Ishikawa (cell line): Measurements from ENCODE around the gene LAMA3.
A peak's percentile ranks its signal among the peaks of the same experiment; 100 is the strongest.

Source experiments
- CEBPB ChIP-seq: IDR thresholded peaks from 2 replicates; pipeline ENCODE4 v1.6.1; 2012
- CREB1 ChIP-seq: IDR thresholded peaks from 2 replicates; pipeline ENCODE4 v1.6.1; 2012; ENCODE audit warnings: low read depth
- EGR1 ChIP-seq: IDR thresholded peaks from 2 replicates; pipeline ENCODE4 v1.6.1; 2012
- EP300 ChIP-seq: IDR thresholded peaks from 2 replicates; pipeline ENCODE4 v1.6.1; 2012; ENCODE audit warnings: borderline replicate concordance
- FOXM1 ChIP-seq: IDR thresholded peaks from 2 replicates; pipeline ENCODE4 v1.6.1; 2012; ENCODE audit warnings: low read depth, borderline replicate concordance
- NFIC ChIP-seq: IDR thresholded peaks from 2 replicates; pipeline ENCODE4 v1.6.1; 2012
- RAD21 ChIP-seq: IDR thresholded peaks from 2 replicates; pipeline ENCODE4 v1.6.1; 2012; ENCODE audit warnings: low read depth
- TCF12 ChIP-seq: IDR thresholded peaks from 2 replicates; pipeline ENCODE4 v1.6.1; 2012; ENCODE audit warnings: low read depth
- TEAD4 ChIP-seq: IDR thresholded peaks from 2 replicates; pipeline ENCODE4 v1.6.1; 2012
- YY1 ChIP-seq: IDR thresholded peaks from 2 replicates; pipeline ENCODE4 v1.6.1; 2012; ENCODE audit warnings: low read depth
- ZBTB7A ChIP-seq: IDR thresholded peaks from 2 replicates; pipeline ENCODE4 v1.6.1; 2012; ENCODE audit warnings: low read depth
- TF ChIP-seq, protein P1 (sequence below): IDR thresholded peaks from 2 replicates; pipeline ENCODE4 v1.6.1; 2012; ENCODE audit warnings: low read depth, mild to moderate bottlenecking
- TF ChIP-seq, protein P2 (sequence below): IDR thresholded peaks from 2 replicates; pipeline ENCODE4 v1.6.1; 2012
- TF ChIP-seq, protein P3 (sequence below): IDR thresholded peaks from 2 replicates; pipeline ENCODE4 v1.6.1; 2012

LAMA3 gene

DNA sequence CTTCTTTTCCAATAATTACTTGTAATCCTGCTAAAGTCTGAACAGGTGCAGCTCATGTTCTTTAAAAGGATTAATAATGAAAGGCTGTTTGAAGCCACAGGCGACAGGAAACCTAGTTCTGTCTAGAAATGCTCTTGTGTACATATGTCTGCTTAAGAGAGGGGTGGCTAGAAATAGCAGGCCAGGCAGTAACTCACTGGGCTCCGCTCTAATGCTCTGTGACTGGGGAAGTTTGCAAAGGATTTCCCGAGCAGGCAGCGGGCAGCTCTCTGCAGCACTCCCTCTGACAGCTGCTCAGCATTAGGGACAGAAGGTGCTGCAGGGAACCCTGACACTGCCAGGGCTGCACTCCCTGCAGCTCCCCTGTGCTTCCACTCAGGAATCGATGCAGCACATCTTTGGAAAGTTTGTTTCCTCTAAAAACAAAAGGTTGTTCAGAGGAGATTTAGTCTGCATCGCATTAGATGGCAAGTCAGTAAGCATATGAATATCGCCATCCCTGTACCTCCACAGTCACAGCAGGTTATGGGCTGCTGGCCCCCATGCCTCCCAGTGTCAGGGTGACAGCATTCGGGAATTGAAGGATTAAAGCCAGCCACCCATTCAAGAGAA, 292.2 kb downstream of the LAMA3 start:
- TF ChIP-seq, protein P1, sequence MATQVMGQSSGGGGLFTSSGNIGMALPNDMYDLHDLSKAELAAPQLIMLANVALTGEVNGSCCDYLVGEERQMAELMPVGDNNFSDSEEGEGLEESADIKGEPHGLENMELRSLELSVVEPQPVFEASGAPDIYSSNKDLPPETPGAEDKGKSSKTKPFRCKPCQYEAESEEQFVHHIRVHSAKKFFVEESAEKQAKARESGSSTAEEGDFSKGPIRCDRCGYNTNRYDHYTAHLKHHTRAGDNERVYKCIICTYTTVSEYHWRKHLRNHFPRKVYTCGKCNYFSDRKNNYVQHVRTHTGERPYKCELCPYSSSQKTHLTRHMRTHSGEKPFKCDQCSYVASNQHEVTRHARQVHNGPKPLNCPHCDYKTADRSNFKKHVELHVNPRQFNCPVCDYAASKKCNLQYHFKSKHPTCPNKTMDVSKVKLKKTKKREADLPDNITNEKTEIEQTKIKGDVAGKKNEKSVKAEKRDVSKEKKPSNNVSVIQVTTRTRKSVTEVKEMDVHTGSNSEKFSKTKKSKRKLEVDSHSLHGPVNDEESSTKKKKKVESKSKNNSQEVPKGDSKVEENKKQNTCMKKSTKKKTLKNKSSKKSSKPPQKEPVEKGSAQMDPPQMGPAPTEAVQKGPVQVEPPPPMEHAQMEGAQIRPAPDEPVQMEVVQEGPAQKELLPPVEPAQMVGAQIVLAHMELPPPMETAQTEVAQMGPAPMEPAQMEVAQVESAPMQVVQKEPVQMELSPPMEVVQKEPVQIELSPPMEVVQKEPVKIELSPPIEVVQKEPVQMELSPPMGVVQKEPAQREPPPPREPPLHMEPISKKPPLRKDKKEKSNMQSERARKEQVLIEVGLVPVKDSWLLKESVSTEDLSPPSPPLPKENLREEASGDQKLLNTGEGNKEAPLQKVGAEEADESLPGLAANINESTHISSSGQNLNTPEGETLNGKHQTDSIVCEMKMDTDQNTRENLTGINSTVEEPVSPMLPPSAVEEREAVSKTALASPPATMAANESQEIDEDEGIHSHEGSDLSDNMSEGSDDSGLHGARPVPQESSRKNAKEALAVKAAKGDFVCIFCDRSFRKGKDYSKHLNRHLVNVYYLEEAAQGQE, result no peak
- no peak for TF ChIP-seq EP300
- no peak for TF ChIP-seq ZBTB7A
- no peak for TF ChIP-seq CEBPB
- TF ChIP-seq, protein P2, sequence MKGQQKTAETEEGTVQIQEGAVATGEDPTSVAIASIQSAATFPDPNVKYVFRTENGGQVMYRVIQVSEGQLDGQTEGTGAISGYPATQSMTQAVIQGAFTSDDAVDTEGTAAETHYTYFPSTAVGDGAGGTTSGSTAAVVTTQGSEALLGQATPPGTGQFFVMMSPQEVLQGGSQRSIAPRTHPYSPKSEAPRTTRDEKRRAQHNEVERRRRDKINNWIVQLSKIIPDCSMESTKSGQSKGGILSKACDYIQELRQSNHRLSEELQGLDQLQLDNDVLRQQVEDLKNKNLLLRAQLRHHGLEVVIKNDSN, result no peak
- no peak for TF ChIP-seq YY1
- no peak for TF ChIP-seq EGR1
- no peak for TF ChIP-seq TCF12
- TF ChIP-seq RAD21, result no peak
- no peak for TF ChIP-seq FOXM1
- no peak for TF ChIP-seq NFIC

DNA sequence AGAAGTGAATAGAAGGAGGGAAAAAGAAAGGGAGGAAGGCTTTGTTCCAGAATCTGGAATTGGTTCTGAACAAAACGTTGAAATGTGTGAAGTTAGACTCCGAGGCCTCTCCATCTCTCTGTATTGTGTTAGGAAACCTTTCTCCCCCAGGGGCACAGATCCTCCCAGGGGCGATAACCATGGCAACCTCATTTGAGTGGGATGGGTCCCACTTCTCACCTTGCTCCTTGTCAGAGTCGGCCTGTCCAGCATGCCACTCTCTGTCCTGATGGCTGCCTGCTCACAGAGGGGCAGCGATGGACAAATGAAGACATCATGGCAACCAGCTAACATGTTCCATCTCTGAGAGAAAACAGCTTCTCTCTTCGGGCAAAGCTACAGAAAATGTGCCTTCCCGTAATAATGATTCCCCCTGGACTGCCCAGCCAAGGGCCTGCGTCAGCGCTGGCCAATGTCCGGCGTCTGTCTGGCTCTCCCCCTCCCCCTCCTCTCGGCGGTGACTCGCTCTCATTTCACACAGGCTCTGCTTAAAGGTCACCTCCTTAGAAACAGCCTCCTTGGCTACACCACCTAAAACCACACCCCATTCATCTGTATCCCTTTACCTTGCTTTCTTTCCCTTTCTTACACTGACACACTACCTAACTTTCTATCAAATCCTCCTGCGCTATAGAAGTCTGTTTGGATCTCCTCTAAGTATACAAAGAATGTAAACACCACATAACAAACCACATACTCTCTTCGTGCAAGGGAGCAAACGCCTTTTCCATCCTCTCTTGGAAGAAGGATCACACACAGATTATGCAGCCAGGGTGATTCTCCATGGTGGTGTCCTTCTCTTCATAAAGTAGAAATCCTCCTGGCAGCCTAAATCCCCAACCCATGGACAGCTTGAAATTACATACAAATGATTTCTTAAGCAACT, 293.2 kb downstream of the LAMA3 start:
- TF ChIP-seq YY1 (no peak), EGR1 (no peak), EP300 (no peak), CREB1 (no peak)
- TF ChIP-seq, protein P3, sequence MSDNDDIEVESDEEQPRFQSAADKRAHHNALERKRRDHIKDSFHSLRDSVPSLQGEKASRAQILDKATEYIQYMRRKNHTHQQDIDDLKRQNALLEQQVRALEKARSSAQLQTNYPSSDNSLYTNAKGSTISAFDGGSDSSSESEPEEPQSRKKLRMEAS, result no peak

DNA sequence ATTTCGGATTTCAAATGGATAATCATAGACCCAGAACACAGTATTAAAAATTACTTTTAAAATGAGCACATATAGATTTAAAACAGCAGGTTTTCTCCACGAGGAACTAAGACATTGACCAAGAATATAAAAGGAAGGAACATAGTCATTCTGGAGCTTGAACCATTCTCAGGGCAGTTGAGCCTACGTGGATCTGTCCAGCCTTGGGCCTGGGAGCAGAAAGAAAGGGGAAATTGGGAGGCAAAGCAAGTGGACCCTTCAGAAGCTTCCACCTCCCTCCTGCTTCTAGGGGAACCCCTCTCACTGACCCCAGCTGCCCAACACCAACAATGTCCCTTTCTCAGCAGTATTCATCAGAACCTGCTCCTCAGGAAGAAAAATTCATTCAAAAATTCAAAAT, 293.9 kb downstream of the LAMA3 start:
- TF ChIP-seq, protein P1, result 0 out of 2 replicates have a peak, but pooled peaks have one; percentile 12
- TF ChIP-seq CREB1 (no peak), CEBPB (no peak)

DNA sequence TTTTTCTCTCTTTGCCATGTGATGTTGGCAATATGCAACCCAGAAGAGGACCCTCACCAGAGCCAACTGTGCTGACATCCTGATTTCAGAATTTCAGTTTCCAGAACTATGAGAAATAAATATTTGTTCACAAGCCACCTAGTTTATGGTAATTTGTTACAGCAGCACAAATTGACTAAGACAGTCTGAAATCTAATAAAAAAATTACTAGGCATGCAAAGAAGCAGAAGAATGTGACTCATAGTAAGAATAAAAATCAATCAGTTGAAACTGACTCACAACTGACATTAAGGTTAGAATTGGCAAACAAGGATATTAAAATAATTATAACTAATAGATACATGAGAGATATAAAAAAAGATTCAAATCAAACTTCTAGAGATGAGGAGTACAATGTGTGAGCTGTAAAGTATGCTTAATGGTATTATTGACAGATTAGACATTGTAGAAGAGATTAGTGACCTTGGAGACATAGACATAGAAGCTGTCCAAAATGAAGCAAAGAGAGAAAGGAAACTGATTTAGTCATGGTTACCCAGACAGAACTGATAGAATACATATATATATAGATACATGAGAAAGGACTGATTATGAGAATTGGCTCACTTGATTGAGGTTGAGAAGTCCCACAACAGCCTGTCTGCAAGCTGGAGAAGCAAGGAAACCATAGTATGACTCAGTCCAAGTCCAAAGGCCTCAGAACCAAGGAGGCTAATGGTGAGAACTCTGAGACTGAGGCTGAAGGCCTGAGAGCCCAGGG, 297.5 kb downstream of the LAMA3 start:
- TF ChIP-seq EP300, result no peak
- TF ChIP-seq TEAD4, result no peak

DNA sequence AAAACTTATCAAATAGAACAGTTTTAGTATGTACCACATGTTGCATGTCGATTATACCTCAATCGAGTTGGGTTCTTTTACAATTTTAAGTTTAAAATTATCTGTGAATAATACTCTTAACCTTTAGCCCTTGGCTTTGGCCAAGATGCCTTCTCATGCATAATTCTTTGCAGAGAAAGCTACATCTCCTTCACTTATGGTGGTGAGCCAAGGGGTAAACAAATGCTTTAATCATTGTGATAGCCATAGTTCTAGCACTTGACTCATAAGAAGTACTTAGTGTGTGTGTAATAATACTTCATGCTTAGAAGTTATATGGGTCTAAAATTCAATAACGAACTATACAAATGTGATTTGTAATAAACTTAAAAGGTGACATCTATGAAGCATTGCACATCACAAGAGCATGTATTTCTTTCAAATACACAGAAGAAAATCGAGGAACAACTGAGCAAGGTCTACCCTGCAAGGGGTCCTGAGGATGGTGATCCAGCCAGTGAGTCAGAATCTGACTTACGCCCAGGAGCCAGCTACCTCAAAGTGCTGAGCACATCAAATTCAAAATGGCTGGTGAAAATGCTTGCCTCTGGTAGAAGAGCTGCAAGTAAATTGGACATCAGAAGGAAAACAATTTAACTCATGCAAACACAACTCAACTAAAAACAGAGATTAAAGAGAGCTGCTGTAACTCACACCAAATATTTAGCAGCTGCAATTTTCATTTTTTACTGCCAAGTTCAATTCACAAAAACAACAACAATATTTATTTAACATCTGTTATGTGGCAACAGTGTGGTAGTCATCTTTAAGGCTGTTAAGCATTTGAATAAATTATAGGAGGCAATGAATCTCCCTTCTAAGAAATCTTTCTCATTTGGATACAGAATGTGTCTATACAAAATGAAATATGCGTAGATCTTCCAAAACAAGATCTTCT, 301.5 kb downstream of the LAMA3 start:
- no peak for TF ChIP-seq TCF12
- no peak for TF ChIP-seq RAD21
- TF ChIP-seq NFIC, result no peak

DNA sequence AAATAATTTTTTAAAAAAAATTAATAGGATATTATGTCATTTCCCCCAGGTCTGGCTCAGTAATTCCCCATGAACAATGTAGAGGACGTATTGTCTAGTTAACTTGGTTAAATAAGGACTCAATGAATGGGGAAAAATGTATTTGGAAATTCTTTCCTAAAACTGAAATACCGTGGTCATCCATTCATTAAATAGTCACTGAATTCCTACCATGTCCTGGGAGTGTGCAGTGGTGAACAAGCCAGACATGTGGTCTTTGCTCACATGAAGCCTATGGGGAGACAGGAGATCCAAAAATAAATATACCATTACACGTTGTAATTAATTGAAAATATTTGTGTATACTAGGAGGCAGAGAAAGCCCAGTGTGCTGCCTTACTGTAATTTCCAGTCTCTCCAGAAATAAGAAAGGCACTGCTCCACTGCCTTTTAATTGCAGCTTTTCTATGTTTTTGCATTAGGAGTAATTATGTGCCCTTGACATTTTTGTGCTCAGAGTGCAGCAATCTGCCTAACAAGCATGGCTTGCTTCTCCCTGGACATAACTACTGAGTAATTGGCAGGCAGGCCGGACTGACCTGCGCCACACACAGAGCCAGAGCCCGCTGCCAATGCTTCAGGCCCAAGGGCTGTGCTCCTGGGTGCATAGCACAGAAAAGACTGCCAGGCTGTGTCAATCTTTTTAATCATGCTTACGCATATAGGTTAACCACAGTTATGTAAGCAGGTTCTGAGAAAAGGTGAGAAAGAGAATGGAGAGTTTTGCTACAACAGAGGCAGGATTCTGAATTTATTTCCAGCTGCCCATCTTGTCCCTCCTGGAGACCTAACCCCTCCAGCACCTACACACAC, 303.1 kb downstream of the LAMA3 start:
- TF ChIP-seq CEBPB (no peak), YY1 (no peak), EP300 (no peak), CREB1 (no peak), ZBTB7A (no peak)
